Raji (cell line): ENCODE measurements around the gene MUL1.

ENCODE experiments used
- POLR2A ChIP-seq: IDR thresholded peaks from 2 replicates; pipeline ENCODE4 v1.6.1; 2011; ENCODE audit warnings: low read depth, low read length, control low read depth; ENCODE audit not compliant: insufficient read depth

MUL1 gene

DNA sequence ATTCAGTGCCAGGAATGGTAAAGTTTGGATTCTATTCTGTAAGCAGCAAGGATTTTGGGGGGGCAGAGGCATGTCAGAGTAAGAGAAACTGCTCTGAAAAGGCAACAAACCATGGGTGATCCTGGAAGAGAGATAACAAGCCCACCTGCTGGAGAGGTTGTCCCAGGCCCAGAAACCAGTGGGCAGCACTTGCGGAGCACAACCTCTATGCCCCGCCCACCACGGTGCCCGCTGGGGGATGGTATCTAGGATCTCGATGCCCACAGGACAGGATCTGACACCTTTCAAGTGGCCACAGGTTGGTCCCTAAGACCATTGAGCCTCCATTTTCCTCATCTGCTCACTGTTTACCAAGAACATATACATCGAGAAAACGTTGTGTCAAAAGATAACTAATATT lies 20.3 kb upstream of the MUL1 start:
- no peak for TF ChIP-seq POLR2A

DNA sequence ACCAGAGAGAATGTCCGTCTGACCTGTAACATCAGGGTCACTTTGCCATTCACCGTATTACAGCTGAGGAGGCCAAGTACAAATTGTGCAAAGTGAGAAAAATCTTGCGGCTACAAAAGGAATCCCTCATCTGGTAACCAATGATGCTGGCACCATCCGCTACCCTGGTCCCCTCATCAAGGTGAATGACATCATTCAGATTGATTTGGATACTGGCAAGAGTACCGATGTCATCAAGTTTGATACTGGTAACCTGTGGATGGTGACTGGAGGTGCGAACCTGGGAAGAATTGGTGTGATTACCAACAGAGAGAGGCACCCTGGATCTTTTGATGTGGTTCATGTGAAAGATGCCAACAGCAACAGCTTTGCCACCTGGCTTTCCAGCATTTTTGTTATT lies 18.3 kb upstream of the MUL1 start:
- TF ChIP-seq POLR2A, result no peak

DNA sequence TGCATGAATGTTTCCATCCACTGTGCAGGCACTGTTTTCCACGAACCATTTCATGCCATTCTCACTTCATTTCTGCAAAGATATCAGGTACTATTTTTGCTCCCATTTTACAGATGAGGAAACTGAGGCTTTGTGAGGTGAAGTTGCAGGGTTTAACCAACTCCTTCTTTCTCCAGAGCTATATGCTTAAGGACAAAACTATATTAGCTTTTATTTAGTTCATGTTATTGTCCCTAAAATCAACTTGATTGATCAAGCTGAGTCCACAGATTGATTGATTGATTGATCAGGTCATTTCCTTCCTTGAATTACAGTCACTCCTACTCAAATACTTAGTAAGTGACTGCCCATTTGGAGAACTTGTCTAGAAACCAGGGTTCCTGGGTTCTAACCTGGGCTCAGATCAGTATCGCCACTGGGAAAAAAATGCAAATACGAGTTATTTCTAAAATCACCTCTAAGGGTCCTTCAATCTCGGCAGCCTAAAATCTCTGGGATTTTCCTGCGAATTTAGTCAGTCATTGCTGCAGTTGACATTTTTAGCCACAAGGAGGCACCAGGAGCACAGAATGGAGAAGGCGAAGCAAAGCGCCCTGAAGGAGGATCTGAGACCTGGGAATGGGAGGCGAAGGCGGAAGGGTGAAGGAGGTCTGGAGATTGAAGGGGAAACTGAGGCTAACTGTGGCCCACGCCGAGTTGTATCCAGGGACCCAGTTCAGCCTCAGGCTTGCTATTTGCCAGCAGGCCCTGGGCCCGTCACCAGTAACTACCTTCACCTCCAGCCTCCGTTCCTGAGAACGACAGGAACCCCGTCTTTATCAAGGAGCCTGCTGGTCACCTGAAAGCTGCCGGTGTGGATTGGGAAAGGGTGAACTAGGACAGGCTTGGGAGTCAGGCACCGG lies 14.3 kb upstream of the MUL1 start:
- no peak for TF ChIP-seq POLR2A

DNA sequence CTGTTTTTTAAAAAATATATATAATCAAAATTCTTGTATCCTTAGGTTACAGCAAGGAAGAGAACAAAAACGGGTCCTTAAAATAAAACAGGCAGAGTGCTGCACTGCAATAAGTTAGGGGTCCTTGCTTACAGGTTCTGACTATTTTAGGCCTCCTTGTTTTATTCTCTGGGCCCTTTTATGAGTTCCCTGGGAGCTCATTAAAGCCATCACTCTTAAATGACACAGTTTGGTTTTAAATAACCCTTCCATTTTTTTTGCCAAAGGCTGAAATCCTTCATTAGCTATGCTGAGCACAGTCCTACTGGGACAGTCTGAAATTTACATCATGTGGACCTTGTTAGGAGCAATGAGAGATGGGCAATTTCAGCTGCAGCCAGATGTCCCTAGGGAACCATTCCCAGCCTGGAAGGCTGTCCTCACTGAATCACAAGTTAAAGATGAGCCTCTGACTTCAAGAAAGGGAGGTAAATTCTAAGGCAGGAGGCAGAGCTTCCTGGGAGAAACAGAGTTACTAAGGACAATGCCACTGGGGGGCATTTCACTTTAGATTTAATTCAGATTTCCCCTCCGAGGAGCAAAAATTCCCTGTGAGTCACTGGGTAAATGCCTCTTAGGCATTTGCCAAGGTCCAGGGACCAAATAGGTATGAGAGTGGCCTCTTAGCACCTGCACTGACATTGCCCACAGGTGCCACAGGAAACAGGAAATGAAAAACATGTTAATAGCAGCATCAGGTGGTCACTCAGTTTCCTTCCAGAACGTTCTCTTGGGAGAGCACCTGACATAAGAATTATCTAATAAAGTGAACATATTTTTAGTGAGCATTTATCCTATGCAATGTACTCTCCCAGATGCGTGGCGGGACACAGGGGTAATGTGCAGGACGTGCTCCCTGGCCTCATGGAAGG lies 3.8 kb upstream of the MUL1 start:
- no peak for TF ChIP-seq POLR2A

DNA sequence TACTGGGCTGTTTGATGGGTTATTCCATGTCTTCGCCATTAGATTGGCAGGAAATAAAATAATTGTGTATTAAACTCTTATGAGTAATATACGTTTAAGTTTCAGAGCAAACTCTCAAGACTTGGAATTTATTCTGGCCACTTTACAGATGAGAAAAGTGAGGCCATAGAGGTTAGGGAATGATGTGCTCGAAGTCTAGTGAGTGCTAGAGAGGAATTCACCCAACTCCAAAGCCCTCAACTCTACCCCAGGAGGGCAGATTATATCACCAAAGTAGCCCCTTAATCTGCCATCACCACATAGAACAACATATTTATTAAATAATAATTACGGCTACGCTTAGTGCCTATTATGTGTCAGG lies 440 bp upstream of the MUL1 start:
- no peak for TF ChIP-seq POLR2A

DNA sequence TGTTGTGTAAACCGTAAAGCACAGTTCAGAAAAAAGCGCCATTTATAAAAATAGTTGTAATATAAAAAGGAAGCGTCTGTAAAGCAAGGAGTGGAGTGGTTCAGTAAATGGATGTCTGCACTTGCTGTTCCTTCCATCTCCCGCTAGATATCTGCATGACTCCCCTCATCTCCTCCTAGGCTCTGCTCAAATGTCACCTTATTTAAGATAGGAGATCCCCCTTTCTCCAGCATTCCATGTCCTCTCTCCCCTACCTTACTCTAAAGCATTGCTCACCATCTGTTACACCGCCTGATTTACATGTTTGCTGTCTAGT lies 745 bp downstream of the MUL1 start:
- TF ChIP-seq POLR2A, result no peak

DNA sequence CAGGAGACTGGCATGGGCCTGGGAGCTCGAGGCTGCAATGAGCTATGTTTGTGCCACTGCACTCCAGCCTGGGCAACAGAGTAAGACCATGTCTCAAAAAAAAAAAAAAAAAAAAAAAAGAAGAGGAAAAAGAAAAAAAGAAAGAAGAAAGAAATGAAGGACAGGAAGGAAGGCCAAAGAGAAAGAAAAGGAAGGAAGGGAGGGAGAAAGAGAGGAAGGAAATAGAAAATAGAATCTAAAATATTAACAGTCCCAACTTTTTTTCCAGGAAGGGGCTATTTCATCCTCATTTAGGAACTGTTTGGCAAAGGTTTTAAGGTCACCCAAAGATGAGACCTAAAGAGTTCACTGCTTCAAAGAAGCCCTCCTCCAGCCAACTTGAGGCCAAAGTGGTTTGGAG lies 2.5 kb downstream of the MUL1 start:
- TF ChIP-seq POLR2A, result no peak

DNA sequence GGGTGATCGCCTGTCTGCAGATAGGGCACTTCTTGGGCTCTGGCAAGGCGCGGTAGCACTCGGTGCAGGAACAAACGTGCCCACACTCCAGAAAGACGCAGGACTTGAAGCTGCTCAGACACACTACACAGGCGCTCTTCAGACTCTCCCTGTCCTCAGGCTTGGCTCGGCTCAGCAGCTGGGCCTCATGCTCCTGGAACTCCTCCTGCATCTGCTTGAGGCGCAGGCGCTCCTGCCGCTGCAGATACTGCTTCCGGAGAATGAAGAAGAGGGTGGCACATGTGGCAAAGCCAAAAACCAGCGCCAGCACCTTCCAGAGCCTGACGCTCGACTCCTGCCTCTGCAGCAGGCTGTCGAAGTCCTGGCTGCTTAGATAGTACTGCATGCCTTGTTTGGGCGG lies 7.2 kb downstream of the MUL1 start:
- no peak for TF ChIP-seq POLR2A

DNA sequence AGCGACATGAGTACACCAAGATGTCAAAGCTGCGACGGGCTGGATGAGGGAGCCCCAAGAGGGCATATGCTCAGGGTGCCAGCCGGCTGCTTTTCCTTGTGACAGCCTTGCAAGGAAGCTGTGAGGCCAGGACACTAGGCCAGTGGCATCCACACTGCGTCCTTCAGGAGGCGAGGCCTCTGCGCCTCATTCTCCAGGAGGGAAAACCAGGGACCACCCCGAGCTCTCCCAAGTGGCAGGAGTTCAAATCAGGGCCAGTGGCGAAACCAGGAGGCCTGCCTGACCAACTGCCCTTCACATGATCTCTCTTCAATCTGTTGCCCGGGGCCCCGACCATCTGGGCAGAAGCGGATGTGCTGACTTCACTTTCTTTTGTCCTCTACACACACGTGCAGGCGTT lies 8.2 kb downstream of the MUL1 start:
- TF ChIP-seq POLR2A, result no peak

DNA sequence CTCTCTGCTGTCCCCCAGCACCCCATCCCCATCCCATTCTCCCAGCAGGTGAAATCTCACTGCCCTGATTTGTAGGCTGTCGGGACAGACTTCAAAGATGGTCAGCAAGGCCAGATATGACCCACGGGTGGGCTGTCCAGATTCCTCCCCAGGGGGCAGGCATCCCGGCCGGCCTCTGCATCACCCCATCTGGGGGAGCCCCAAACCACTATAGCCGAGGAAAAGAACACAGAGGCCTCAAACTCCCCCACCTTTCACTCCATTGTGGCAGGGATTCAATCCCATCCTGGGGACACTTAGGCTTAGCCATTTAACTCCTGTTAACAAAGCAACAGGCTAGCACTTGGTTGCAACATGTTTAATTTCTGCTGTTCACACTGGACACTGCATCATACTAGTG lies 8.8 kb downstream of the MUL1 start:
- TF ChIP-seq POLR2A, result no peak

DNA sequence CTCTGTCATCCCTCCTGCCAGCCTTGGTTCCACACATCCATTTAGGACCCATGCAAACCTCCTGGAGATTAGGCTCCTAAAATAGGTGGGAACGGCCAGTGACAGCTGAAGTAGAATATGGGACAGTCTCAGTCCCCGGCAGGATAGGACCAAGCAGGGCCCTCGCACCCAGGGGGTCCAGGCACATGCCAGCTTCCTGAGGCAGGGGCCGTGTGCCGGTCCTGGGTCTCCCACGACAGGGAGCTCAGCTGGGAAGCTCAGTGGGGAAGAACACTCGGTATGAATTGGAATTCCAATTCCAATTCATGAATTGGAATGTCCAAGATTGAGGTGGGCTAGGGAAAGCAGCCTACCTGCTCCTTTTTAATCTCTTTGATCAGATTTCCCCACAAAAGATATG lies 9.8 kb downstream of the MUL1 start:
- TF ChIP-seq POLR2A, result no peak

DNA sequence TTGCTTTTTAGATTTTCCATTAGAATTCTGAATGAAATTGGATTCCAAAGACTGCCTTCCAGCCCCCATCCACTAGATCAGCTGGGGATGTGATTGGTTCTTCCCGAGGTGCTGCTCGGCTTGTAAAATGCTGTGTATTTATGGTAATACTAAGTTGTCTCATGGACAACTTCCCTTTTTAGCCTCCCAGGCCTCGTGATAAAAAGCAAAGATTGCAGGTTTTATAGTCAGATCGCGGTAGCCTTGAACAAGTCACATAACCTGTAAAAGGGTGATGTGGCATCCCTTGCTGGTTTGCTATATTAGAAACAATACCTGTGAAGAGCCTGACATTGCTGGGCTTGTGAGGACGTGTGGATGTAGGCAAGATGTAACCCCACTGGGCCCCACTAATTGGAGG lies 10.4 kb downstream of the MUL1 start:
- no peak for TF ChIP-seq POLR2A

DNA sequence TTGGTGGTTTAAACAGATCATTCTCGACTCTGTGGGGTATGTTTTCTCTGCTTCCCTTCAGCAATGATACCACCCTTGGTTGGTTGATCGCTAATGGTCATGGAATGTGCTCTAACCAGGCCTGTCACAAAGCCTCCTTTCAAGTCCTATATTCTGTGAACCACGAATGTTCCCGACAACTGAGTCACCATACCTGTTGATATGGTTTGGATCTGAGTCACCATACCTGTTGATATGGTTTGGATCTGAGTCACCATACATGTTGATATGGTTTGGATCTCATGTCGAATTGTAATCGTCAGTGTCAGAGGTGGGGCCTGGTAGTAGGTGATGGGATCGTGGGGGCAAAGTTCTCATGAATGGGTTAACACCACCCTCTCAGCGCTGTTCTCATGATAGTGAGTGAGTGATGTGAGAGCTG lies 11.7 kb downstream of the MUL1 start:
- TF ChIP-seq POLR2A, result no peak

DNA sequence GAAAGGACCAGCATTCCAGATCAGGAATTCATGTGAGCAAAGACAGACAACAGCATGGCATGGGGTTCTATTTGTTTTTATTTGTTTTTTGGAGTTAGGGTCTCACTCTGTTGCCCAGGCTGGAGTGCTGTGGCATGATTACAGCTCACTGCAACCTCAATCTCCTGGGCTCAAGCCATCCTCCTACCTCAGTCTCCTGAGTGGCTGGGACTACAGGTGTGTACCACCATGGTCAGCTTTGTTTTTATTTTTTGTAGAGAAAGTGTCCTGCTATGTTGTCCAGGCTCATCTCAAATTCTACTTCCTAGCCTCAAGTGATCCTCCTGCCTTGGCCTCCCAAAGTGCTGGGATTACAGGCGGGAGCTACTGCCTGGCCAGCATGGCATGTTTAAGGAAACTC lies 12.3 kb downstream of the MUL1 start:
- no peak for TF ChIP-seq POLR2A

DNA sequence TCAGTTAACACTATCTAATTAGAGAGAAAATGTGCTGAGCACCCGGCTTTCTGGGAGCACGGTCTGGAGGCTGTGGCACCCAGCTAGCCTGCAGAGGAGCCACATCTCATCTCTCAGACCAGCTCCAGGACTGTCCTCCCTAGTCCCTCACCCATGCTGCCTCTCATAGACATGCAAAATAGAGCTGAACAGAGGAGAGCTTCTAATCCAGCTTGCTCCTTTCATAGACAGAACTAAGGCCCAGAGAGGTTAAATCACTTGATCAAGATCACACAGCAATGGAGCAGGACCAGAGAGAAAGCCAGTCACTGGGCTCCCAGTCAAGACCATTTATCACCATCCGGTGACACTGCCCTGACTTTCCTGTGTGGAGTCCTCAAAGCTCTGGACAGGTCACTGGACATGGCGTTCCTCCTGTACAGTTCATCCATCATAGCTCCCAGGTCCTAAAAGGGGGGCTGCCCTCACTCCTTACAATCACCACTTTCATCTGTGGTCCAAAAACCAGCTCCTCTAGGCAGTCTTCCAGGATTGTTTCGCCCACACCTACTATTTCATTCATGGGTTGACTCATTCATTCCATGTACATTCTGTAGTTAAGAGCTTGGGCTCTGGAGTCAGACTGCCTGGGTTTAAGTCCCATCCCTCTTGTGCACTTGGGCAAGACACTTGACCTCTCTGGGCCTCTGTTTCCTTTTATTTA lies 13.2 kb downstream of the MUL1 start:
- no peak for TF ChIP-seq POLR2A
